Thyroid gland (tissue), 4 donors: ENCODE results near the gene BIRC3. TPM values are rescaled to one million over a fixed set of nuclear protein-coding genes. Genes with fewer than 3 reads are reported as not detected.

Source experiments
- DNase-seq, 2 donors: peaks; one replicate each; pipeline ENCODE4 v3.0.0-alpha.2; 2019
- H3K27ac ChIP-seq, 3 donors: fragments of 200-600 bp; sonication (generic); 1 replicate in 2 of 3; 2 replicates in 1 of 3; pipeline ENCODE4 v1.5.1; 2016 to 2019; ENCODE audit warnings: mild to moderate bottlenecking in 1 of 3, moderate library complexity in 1 of 3
- H3K27me3 ChIP-seq: fragments of 200-600 bp; sonication (generic); one replicate; pipeline ENCODE4 v1.5.1; 2019
- H3K36me3 ChIP-seq, 2 donors: fragments of 200-600 bp; sonication (generic); one replicate each; pipeline ENCODE4 v1.5.1; 2016 to 2019
- H3K4me1 ChIP-seq, 2 donors: fragments of 200-600 bp; sonication (generic); one replicate each; pipeline ENCODE4 v1.5.1; 2017 to 2019
- H3K4me3 ChIP-seq, 3 donors: fragments of 200-600 bp; sonication (generic); replicated peaks in 1 of 3; 1 replicate in 2 of 3; 2 replicates in 1 of 3; pipeline ENCODE4 v1.5.1; 2016; ENCODE audit warnings: mild to moderate bottlenecking in 1 of 3
- H3K9me3 ChIP-seq: fragments of 200-600 bp; sonication (generic); one replicate; pipeline ENCODE4 v1.5.1; 2017
- POLR2A ChIP-seq, 2 donors: fragments of 450-650 bp; IDR thresholded peaks; one replicate each; pipeline ENCODE4 v1.6.1; 2017; ENCODE audit warnings: antibody characterized with exemption in 2 of 2, mild to moderate bottlenecking in 2 of 2, moderate library complexity in 1 of 2
- WGBS, 2 donors: methylation state at CpG; one replicate each; pipeline ENCODE4 v1.1.5; 2017; 5-methylcytosine and 5-hydroxymethylcytosine counted together
- intact Hi-C: fragments of 100-400 bp; cut with DNase I; formaldehyde crosslinking; loops from one replicate; pipeline ENCODE4 v1.15.1; 2023
- total RNA-seq, 4 donors: library from RNA; depleted of rRNA; stranded (reverse); fragments of >200 nt; gene quantifications; one replicate each; pipeline ENCODE4 v1.2.3, GENCODE V29; 2016
- TF ChIP-seq, protein P1 (sequence below), 6 experiments: fragments of 200-600 bp in 3 of 6; fragments of 450-650 bp in 3 of 6; sonication (generic) in 3 of 6; IDR thresholded peaks; one replicate each; pipeline ENCODE4 v1.5.1; 2016 to 2019; ENCODE audit warnings: antibody characterized with exemption in 6 of 6, mild to moderate bottlenecking in 2 of 6, inconsistent platforms in 1 of 6, moderate library complexity in 1 of 6

The BIRC3 gene
- total RNA-seq, 4 donors from 2014 or later, result 2.0 to 6.0 (median 4.1) TPM

GRCh38 chr11:102316346-102316904 is 859 bp upstream of the BIRC3 start:
- TF ChIP-seq POLR2A (IDR thresholded peaks at IDR 0.05), result no peak
- TF ChIP-seq, protein P1, sequence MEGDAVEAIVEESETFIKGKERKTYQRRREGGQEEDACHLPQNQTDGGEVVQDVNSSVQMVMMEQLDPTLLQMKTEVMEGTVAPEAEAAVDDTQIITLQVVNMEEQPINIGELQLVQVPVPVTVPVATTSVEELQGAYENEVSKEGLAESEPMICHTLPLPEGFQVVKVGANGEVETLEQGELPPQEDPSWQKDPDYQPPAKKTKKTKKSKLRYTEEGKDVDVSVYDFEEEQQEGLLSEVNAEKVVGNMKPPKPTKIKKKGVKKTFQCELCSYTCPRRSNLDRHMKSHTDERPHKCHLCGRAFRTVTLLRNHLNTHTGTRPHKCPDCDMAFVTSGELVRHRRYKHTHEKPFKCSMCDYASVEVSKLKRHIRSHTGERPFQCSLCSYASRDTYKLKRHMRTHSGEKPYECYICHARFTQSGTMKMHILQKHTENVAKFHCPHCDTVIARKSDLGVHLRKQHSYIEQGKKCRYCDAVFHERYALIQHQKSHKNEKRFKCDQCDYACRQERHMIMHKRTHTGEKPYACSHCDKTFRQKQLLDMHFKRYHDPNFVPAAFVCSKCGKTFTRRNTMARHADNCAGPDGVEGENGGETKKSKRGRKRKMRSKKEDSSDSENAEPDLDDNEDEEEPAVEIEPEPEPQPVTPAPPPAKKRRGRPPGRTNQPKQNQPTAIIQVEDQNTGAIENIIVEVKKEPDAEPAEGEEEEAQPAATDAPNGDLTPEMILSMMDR (IDR thresholded peaks at IDR 0.05), result no peak
- intact Hi-C loops, result no loop called here
- no peak for DNase-seq
- Histone ChIP-seq H3K4me3 (no peak overlapping the region), H3K4me1 (peaks cover 0 to 11% of the 10 kb centered on the region in 2 donors), H3K27ac (no peak overlapping the region), H3K36me3 (no peaks in the 10 kb centered on the region), H3K9me3 (no peaks in the 10 kb centered on the region), H3K27me3 (no peaks in the 10 kb centered on the region)
- 86 to 89% methylated on average over 4 of the region's 4 CpGs for WGBS, 2 donors

DNA sequence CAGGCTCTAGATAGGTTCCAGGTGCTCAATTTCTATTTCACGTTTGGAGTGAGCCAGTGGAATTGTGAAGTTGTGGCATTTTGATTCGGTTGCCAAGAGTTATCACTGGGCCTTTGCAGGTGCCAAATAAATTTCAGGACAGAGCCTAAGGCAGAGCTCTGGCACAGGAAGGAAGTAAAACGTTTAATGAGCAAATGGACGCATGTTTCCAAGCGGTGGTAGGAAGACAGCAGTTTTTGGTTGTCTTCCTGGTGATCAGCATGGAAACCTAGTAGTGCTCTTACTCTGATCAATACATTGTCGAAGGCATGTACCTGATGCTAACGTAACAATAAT is 452 bp downstream of the BIRC3 start:
- TF ChIP-seq, protein P1 (IDR thresholded peaks at IDR 0.05), result no peak
- no peak for TF ChIP-seq POLR2A (IDR thresholded peaks at IDR 0.05)
- Histone ChIP-seq H3K27ac (peak overlapping the region; percentile 37 to 66 (median 43)), H3K4me1 (peaks cover 0 to 11% of the 10 kb centered on the region in 2 donors), H3K9me3 (no peaks in the 10 kb centered on the region), H3K27me3 (no peaks in the 10 kb centered on the region), H3K4me3 (peak overlapping the region; percentile 33 to 61 (median 45)), H3K36me3 (no peaks in the 10 kb centered on the region)
- intact Hi-C loops, result no loop called here
- WGBS, 2 donors, result 51% methylated on average over 7 of the region's 7 CpGs
- no peak for DNase-seq

DNA sequence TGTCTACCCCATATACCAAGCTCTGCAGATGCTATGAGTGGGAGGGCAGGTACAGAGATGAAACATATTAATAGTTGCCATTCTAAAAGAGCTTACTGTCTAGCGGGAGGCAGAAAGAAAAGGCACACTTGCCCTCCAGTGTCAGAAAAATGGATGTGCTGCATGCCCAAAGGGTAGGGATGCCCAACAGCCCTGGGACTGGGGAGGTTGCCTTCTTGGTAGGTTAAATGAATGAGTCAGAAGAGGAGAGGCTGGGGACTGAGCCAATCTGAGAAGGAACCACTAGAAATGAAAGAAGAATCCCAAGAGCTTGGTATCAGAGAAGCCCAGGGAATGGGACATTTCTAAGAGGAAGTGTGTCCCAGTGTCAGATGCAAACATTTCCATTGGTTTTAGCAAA is 1.2 kb downstream of the BIRC3 start:
- no peaks in the 10 kb centered on the region for H3K27me3 ChIP-seq
- H3K27ac ChIP-seq, result no peak overlapping the region
- H3K4me1 ChIP-seq, result peaks cover 0 to 6% of the 10 kb centered on the region in 2 donors
- TF ChIP-seq, protein P1 (IDR thresholded peaks at IDR 0.05), result no peak
- TF ChIP-seq POLR2A (IDR thresholded peaks at IDR 0.05), result no peak
- intact Hi-C loops, result no loop called here
- no peak overlapping the region for H3K4me3 ChIP-seq
- no peaks in the 10 kb centered on the region for H3K36me3 ChIP-seq
- DNase-seq, result no peak
- WGBS, 2 donors, result 76 to 91% methylated on average over 1 of the region's 1 CpG
- no peaks in the 10 kb centered on the region for H3K9me3 ChIP-seq

DNA sequence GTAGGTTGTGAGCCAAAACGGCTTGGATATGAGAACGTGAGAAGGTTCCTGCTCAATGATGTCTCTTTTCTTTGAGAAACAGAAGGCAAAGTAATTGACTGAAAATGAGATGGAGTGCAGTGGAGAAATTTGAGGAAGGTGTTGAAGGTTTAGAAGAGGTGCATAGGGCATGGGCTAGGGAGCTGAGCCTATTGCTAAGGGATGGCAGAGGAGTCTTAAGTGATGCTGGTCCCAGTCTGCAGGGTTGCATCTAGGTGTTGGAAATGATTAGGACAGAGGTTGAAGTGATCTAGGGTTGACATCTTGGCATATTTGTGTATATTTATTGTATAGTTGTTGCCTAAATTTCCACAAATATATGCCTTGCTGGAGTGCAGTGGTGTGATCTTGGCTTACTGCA is 2.3 kb downstream of the BIRC3 start:
- Histone ChIP-seq H3K4me3 (no peak overlapping the region), H3K27me3 (no peaks in the 10 kb centered on the region), H3K36me3 (no peaks in the 10 kb centered on the region), H3K4me1 (peaks cover 0 to 3% of the 10 kb centered on the region in 2 donors), H3K9me3 (no peaks in the 10 kb centered on the region), H3K27ac (no peak overlapping the region)
- intact Hi-C loops, result no loop called here
- no peak for TF ChIP-seq POLR2A (IDR thresholded peaks at IDR 0.05)
- TF ChIP-seq, protein P1 (IDR thresholded peaks at IDR 0.05), result no peak
- DNase-seq, result no peak
- 85 to 95% methylated on average over 2 of the region's 2 CpGs for WGBS, 2 donors

DNA sequence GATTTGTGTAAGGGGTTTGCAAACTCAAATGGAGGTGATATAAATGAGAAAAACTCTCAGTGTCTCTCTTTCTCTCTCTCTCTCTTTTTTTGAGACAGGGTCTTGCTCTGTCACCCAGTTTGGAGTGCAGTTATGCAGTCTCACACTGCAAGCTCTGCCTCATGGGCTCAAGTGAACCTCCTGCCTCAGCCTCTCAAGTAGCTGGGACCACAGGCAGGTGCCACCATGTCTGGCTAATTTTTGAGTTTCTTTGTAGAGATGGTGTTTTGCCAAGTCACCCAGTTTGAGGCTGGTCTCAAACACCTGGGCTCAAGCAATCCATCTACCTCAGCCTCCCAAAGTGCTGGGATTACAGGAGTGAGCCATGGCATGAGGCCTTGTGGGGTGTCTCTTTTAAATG is 2.9 kb downstream of the BIRC3 start:
- H3K4me3 ChIP-seq, result no peak overlapping the region
- no peaks in the 10 kb centered on the region for H3K27me3 ChIP-seq
- TF ChIP-seq POLR2A (IDR thresholded peaks at IDR 0.05), result no peak
- TF ChIP-seq, protein P1 (IDR thresholded peaks at IDR 0.05), result no peak
- DNase-seq, result no peak
- peaks cover 0 to 3% of the 10 kb centered on the region in 2 donors for H3K4me1 ChIP-seq
- H3K36me3 ChIP-seq, result no peaks in the 10 kb centered on the region
- no peaks in the 10 kb centered on the region for H3K9me3 ChIP-seq
- intact Hi-C loops, result no loop called here
- H3K27ac ChIP-seq, result no peak overlapping the region
